GM21825 (cell line): ENCODE results near the gene UBL3.

ENCODE experiments used
- ATAC-seq: cut with Tn5 transposase; IDR thresholded peaks from one replicate; pipeline ENCODE4 v1.9.1; 2021; ENCODE audit warnings: mild to moderate bottlenecking, moderate library complexity; ENCODE audit not compliant: unreplicated experiment

Gene UBL3

DNA sequence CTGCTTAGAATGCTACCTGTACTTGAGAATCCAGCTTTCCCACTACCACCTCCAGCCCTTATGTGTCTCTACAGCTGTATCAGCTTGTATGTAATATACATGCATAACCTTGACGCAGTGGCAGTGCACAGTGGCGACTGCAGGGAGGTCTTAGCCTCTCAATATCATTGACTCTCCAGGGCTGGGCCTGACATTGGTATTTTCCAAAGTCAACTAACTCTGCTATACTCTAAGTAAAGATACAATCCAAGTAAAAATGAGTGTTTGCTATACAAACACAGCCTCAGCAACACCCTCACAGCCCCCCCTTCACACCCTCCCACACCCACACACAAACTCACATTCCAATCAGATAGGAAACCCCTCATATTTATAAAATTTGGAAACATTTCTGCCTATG lies 6.7 kb upstream of the UBL3 start:
- no peak for ATAC-seq

DNA sequence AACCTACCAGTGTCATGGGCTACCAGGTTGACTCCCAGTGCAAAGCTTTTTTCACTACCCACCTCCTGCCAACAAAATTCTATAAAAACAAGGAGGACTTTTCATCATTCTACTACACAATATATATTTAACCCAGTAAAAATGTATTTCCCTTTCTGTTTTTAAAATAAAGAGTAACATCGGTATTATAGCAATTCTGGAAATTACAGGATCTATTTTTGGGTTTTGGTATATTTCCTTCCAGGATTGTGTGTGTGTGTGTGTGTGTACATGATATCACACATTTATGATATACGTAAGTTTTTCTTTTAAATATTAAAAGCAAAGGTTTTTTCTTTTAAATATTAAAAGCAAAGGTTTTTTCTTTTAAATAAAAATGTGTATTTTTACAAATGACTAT lies 6.0 kb upstream of the UBL3 start:
- ATAC-seq, result no peak

DNA sequence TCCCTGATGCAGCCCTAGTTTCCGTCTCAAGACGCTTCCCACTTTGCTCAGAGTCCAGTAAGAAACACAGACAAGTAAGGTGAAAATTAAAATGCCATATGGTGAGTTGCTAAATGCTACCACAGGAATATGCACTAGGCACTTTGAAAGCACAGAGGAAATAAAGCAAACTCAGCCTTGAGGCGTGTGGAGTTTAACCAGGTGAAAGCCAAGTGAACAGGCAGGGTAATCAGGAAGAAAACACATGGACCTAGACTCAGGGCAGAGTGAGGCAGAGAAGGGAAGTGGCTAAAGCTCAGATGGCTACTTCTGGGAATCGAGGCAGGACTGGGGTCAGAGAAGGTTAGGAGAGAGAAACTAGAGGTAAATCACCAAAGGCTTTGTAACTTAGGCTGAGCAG lies 5.4 kb upstream of the UBL3 start:
- ATAC-seq, result no peak

DNA sequence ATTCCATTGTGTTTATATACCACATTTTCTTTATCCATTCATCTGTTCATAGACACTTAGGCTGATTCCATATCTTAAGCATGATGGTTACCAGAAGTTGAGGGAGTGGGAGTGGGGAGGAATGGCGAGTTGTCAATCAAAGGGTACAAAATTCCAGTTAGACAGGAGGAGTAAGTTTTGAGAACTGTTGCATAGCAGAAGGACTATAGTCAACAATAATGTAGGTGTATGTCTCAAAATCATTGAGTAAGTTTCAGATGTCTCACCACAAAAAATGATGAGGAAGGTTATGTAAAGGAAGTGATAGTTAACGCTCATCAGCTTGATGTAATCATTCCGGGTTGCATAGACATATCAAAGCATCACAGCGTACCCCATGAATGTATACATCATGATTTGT lies 4.6 kb upstream of the UBL3 start:
- no peak for ATAC-seq

DNA sequence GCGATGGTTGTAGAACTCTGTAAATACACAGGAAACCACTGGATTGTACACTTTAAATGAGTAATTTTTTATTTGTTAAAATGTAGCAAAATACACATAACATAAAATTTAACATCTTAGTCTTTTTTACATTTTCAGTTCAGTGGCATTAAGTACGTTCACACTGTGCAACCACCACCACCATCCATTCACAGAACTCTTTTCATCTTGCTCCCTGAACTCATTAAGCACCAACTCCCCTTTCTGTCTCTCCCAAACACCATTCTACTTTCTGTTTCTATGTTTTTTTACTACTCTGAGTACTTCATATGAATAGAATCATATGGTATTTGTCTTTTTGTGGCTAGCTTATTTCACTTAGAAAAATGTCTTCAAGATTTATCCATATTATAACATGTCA lies 2.7 kb upstream of the UBL3 start:
- ATAC-seq, result no peak

DNA sequence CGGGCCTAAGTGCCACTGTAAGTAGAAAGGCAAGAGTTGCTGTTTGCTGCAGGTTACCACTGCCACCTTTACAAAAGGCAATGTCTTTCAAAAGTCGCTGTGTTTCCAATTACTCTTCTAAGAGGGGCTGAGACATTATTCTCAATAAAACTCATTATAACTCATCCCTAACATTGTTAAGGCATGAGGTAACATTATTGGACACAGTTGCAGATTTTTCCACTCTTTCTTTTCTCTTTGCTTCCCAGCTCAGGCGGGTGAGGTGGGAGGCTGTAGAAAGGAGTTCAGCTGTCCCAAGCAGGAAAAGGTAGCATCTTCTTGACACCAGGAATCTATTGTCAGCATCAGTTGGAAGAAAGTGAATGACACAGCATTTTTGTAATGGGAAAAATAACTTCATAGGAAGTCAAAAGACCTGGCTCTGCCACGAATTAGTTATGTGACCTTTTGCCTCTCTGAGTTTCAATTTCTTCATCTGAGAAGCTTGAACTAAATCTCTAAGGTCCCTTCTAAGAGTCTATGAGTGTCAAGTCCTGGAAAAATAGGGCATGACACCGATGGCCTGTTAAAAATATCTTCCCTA lies 2.1 kb upstream of the UBL3 start:
- ATAC-seq, result no peak

DNA sequence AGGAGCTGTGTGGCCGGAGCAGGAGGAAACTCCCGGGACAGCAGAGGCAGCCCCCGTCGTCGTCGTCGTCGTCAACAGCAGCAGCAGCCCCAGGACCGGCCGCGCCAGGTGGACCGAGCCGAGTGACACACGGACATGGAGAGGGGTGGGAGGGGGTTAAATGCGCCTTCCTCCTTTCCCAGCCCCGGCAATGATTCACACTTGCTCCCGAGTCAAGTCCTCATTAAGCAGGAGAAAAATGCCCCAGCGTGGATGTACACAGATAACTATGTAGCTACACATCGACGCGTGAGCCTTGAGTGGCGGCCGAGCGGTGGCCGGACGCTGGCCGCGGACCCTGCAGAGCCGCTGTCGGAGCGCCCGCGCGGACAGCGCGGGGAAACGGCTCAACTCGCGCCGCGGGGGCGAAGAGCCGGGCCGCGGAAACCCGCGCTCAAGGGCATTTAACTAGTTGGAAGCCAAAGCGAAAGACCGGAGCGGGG lies 645 bp downstream of the UBL3 start:
- peak; percentile 32 for ATAC-seq

DNA sequence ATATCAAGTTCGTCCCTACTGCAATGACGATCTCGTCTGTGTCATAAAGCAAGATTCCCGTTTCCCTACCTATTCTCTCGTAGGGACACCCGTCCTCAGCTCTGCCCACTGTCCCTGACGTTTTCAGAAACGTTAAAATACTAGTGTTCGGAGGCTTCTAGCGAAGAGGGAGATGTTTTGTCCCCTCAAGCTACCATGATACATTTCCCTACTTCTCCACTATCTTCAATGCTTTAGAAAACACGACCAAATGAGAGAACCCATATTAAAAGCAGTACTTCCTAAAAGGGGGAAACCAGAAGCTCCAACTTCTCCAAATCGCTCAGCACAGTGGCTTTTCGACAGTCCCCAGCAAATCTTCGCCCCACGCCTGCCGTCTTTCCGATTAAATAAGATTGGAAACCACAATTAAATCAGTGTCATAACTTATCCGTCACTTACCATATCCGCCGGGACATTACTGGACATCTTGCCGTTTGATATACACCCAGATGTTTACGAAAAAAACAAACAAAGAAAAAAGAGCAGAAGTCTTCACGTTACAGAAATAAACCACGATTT lies 1.3 kb downstream of the UBL3 start:
- ATAC-seq, result no peak

DNA sequence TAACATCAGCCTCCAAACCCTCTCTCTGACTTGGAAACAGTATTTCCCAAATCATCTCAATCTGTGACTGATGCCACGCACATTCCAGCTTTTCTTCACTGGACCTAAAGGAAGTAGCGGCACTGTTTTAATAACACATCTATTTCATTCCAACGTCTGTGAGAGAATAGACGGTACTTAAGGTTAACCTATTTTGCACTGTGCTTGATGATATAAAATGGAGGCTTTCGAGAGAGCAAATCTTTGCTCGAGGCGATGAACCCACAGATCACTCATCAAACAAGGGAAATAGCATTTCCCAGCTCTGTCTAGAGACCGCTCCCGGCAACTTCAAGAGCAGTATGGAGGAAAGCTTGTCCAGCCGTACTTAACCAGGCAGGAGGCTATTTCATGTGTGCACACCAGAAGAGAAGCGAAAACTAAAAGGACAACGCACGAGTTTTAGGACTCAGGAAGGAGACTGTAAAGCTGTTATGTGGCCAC lies 2.9 kb downstream of the UBL3 start:
- no peak for ATAC-seq

DNA sequence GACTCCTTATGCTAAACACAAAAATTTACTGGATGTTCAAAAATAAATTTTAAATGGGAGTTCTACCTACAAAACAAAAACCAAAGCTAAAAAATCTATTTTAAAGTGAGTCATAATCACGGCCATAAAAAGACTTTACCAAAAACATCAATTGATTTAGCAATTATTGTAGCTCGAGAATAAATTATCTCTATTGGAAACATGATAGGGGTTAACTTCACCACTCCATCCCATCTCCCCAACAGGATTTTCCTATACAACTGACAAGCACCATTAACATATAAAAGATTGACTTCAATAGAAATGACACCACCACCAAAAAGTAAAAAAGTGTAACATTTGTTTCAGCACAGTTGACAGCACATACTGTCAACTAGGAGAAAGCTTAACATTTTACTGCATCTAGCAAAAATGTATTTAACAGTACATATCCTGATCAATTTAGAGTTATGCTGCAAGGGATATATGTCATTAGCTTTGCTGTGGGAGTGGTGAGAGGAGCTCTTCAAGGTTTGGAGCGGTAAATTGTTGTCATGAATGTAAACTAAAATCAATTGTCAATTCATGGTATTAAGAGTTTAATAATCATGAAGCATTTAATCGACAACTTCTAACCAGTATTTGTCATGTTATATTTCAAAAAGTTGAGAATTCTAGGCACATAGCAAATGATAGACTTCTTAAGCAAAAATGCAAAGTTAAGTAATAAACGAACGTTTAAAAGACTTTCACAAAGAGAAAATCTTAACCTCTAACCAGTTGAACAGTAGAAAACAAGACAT lies 3.8 kb downstream of the UBL3 start:
- ATAC-seq, result no peak

DNA sequence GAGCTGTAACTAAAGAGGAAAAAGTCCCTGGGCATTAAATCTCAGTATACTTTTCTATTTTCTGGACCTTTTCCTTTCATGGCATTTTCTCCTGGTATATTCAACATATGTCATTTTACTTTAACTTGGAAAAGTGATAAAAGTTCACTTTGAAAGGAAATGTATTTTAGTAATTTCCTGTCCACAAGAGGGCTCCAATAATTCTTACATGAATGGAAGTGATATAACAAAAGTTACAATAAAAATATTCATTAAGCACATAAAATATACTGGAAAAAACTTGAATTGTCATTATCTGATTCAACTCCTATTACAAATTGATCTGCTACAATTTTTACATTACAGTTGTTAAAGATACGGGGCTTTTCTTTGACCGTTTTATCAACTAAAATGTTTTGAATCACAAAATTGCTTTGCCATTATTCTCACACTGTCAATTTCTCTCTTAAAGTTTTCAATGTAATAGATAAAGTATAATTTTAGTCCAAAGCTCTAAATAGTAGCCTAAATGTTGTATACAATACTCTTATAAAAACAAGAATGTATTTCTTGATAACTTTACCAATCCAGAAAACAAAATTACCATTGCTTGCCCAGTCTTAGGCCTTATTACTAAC lies 4.9 kb downstream of the UBL3 start:
- ATAC-seq, result no peak

DNA sequence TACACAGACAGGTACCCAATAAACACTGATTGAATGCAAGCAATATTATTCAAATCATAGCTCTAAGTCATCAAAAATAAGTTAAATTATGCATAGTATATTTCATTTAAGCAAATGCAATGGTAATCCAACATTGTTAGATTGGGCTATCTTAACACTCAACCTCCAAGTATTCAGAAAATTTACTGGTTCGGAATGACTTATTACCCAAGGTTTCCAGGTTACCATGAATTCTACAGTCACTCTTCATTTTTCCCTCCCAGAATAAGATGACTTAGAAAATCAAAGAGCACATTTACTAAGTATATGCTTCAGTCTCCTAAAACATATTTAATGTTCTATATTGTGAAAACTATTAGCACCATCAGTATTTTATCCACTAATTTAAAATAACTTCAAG lies 6.0 kb downstream of the UBL3 start:
- no peak for ATAC-seq

DNA sequence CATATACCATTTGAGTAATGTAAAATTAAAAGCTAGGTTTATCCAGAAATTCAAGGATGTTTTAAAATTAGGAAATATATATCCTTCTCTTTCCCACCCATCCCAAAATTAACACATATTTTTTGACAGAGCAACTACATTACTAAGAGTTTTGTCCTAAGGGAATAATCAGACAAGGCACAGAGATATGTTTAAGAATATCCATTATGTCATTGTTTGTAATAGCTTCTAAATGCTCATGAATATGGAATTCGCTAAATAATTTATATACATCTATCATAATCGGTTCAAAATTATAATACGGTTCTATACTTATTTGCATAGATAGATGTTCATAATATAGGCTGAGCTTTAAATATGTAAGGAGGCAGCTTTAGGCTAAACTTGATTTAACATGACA lies 9.8 kb downstream of the UBL3 start:
- ATAC-seq, result no peak

DNA sequence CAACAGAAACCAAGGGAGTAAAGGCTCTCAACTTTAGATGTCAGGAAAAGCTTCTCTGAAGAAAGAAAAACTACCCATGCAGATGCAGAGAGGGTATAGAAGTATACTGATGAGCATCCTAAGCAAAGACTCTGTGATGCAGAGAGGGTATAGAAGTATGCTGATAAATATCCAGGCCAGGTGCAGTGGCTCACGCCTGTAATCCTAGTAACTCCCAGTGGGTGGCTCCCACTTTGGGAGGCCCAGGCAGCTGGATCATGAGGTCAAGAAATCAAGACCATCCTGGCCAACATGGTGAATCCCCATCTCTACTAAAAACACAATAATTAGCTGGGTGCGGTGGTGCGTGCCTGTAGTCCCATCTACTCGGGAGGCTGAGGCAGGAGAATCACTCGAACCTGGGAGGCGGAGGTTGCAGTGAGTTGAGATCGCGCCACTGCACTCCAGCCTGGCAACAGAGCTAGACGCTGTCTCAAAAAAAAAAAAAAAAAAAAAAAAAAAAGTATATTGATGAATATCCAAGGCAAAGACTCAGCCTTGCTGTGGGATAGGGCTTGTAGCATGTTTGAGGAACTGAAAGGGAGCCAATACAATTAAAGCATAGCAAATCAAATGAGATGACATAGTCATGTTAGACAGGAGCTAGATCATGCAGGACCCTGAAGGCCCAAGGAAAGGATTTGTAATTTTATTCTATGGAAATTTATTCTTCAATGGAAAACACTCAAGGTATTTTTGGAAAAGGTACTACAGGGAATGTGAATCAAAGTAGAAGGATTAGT lies 14.9 kb downstream of the UBL3 start:
- ATAC-seq, result no peak

DNA sequence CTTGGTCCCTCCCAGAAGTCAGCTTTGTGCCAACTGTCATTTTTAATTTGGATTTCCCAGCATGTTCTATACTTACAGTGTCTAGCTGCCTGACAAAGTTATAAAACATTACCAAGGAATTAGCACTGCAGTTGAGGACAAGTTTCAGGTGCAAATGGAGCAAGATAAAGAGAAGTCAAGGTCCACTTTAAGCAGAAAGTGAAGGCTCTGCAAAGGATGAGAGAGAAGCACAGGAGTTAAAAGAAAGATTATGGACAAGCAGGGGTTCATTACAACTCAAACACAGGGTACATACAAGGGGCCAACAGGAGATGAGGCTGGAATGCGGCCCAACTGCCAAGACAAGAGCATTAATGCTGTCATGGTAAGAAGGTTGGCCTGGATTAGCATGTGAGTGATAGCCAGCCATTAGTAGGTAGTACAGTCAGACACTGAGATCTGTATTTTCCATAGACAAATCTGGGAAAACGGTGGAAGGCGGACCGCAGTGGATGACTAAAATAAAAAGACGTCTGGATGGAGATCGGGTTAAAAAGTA lies 17.6 kb downstream of the UBL3 start:
- ATAC-seq, result no peak

DNA sequence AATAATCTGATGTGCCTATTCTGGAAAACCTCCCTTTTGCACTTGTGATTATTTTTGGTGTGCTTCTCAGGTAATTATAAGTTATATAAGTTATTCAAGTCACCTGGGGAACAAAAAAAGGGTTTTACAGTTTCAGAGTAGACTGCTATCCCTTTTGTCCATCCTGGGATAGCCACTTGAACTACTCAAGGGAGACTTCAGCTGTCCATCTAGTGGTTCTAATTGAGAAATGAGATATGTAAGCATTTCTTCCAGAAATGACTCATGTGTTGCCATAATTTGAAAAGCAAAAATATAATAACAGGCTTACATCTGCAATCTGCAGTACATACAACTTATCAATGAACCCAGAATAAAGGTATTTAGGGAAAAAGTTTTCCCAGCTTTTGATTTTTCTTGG lies 20.4 kb downstream of the UBL3 start:
- no peak for ATAC-seq

DNA sequence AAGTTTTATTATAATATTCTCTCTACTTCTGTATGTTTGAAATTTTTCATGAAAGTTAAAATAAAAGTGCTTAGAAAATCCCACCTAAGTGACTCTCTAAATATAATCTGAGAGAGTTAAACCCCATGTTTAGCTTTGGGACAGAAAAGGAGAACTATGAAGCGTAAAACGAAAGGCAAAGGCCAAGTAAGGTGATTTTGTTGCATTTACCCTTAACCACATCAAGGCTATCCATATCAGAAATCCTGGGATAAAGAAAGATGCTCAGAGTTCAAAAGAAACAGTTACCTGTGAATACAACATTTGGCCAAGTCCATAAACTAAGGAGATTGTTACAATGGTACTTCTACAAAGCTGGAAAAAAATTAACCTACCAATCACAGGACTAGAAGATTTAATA lies 31.3 kb downstream of the UBL3 start:
- no peak for ATAC-seq

DNA sequence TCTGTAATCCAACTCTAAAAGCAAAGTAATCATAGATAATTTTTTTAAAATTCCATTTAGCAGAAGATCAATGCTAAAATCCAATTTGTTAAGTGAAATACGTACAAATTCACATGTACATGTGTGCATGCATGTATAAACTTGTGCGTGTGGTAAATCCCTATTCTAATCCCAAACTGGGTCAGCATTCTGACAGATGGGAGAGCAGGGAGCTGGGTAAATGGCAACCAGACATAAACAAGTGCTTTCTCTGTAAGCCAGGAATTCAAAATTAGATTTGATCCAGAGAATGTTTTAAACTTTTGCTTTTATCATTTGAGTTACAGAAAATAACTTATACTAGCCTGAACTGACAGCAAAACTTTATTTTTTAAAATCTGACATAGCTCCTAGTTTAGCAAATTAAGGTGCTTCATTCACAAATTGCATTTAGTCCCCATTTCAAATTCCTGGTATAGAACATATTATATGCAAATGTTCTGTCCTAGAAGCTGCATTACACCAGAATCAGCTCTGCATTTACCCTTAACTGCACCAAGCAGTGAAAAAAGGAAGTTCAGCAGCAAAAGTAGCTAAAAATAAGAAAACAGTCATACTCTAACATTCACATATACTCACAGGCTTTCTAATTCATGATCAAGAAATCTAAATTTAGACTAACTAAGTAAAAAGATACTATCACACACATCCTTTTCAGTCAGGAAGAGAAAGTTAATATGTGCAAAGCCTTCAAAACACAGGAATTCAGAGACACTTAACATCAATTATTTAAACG lies 32.6 kb downstream of the UBL3 start:
- ATAC-seq, result peak; percentile 95

DNA sequence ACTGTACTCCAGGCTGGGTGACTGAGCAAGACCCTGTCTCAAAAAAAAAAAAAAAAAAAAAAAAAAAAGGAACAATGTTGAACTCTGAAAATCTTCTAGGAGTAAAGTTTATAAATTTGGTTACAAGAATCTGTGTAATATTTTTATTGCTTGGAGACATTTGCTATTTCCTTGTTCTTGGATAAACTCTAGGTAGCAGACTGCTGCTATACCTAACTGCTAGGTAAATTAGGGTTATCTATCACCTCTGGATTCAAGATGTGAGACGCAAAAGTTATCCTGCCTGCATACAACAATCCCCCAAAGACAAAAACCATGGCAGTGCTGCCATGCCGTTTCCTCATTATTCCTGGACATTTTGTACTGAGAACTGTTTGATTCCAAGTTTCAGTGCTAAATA lies 33.7 kb downstream of the UBL3 start:
- no peak for ATAC-seq

DNA sequence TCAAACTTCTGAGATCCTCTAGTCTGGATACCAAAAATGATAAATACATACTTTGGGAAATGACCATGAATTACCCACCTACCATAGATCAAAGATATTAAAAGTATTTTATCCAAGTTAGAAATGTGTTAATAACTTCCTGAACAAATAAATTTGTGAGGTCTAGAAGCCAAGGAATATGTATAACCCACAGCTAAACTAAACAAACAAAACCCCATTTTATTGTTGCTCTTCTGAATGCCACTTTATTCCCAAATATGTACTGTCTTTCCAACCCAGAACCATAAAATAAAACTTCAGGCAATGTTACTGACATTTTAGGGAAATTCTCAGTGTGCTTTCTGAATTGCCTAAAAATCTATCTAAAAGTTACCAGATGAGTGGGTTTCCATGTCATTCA lies 35.1 kb downstream of the UBL3 start:
- ATAC-seq, result no peak
